CD4-positive, alpha-beta T cell treated with Interleukin-17A for 4 hours (primary cell): ENCODE measurements around the gene PSMD13.
A peak's percentile ranks its signal among the peaks of the same experiment; 100 is the strongest.

Experiments
- DNase-seq: peaks from one replicate; pipeline ENCODE4 v3.0.0-alpha.2; 2020; ENCODE audit warnings: mixed read lengths

PSMD13 gene

GRCh38 chr11:204587-205109 is 32.1 kb upstream of the PSMD13 start:
- no peak for DNase-seq

GRCh38 chr11:205221-206001 is 31.4 kb upstream of the PSMD13 start:
- no peak for DNase-seq

GRCh38 chr11:206002-206384 is 30.8 kb upstream of the PSMD13 start:
- no peak for DNase-seq

- peak; percentile 34 for DNase-seq
Measured at GRCh38 chr11:206526-207207, 30.1 kb upstream of the PSMD13 start.

- peak; percentile 97 for DNase-seq
Measured at GRCh38 chr11:207208-207862, 29.4 kb upstream of the PSMD13 start, which contains the start of the genes BET1L and RIC8A. BET1L (minus strand) TSS chr11:207399; CDS start chr11:207321, 78 bp downstream. RIC8A (plus strand) TSS chr11:207708; CDS start chr11:208855, 1,147 bp downstream.

GRCh38 chr11:207863-208180 is 29.0 kb upstream of the PSMD13 start:
- DNase-seq = no peak

GRCh38 chr11:208181-208916 is 28.4 kb upstream of the PSMD13 start:
- peak; percentile 84 for DNase-seq

GRCh38 chr11:208917-209260 is 27.9 kb upstream of the PSMD13 start:
- no peak for DNase-seq

GRCh38 chr11:209275-210121 is 27.3 kb upstream of the PSMD13 start:
- no peak for DNase-seq

GRCh38 chr11:210122-210802 is 26.5 kb upstream of the PSMD13 start:
- no peak for DNase-seq

- no peak for DNase-seq
Measured at GRCh38 chr11:210803-211180, 26.0 kb upstream of the PSMD13 start.

GRCh38 chr11:211295-211694 is 25.5 kb upstream of the PSMD13 start:
- no peak for DNase-seq

GRCh38 chr11:211741-212140 is 25.0 kb upstream of the PSMD13 start:
- no peak for DNase-seq

- no peak for DNase-seq
Measured at GRCh38 chr11:212150-213100, 24.4 kb upstream of the PSMD13 start.

- DNase-seq = no peak
Measured at GRCh38 chr11:213111-213510, 23.7 kb upstream of the PSMD13 start.

- DNase-seq = no peak
Measured at GRCh38 chr11:214083-214482, 22.7 kb upstream of the PSMD13 start.

GRCh38 chr11:215581-216037 is 21.2 kb upstream of the PSMD13 start:
- no peak for DNase-seq

- DNase-seq = no peak
Measured at GRCh38 chr11:216081-216974, 20.4 kb upstream of the PSMD13 start.

- DNase-seq = no peak
Measured at GRCh38 chr11:217704-218103, 19.1 kb upstream of the PSMD13 start.
